NB4 (cell line): ENCODE results near the gene RASA2.
A peak's percentile ranks its signal among the peaks of the same experiment; 100 is the strongest.

ENCODE experiments used
- DNase-seq: peaks from one replicate; pipeline ENCODE4 v3.0.0; 2010; ENCODE audit warnings: low read depth
- H3K4me3 ChIP-seq: one replicate; pipeline ENCODE4 v1.5.1; 2011; ENCODE audit warnings: mild to moderate bottlenecking, low read depth, low read length, moderate library complexity
- MYC ChIP-seq: IDR thresholded peaks from 2 replicates; pipeline ENCODE4 v1.6.1; 2011; ENCODE audit warnings: low read depth, low read length
- POLR2A ChIP-seq: IDR thresholded peaks from 2 replicates; pipeline ENCODE4 v1.6.1; 2011; ENCODE audit warnings: mild to moderate bottlenecking; ENCODE audit not compliant: insufficient read length; ENCODE audit errors: extremely low read depth
- TF ChIP-seq, protein P1 (sequence below): IDR thresholded peaks from 2 replicates; pipeline ENCODE4 v1.6.1; 2011; ENCODE audit warnings: low read depth, low read length
- TF ChIP-seq, protein P2 (sequence below): IDR thresholded peaks from one replicate; pipeline ENCODE4 v1.5.1; 2012; ENCODE audit warnings: low read depth, low read length

Gene RASA2

DNA sequence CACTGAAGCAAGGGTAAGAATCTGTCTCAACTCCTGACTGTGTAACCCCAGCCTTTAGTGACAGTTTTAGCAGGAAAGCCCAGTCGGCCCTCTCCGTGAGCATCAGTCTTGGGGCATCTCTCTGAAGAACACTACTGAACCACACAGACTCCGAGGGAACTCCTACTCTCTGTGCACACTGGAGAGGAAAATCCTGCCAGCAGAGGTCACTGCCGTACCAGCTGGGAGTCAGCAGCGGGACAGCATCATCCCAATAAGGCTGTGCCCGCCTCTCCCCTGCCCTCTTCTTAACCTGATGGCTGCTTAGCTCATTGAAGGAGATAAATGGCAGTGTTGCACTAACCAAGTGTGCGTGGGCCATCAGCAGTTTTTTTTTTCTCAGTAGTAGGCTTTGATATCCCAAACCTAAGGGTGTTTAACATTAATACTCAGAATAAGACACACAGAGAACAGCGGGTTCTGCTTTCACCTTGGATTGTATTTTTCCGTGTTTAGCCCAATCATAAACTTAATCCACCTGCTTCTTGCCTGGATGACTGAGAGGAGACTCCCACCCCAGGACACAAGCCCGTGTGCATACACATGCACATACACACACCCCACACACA lies 26.6 kb upstream of the RASA2 start:
- TF ChIP-seq, protein P1, sequence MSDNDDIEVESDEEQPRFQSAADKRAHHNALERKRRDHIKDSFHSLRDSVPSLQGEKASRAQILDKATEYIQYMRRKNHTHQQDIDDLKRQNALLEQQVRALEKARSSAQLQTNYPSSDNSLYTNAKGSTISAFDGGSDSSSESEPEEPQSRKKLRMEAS, result no peak
- TF ChIP-seq, protein P2, sequence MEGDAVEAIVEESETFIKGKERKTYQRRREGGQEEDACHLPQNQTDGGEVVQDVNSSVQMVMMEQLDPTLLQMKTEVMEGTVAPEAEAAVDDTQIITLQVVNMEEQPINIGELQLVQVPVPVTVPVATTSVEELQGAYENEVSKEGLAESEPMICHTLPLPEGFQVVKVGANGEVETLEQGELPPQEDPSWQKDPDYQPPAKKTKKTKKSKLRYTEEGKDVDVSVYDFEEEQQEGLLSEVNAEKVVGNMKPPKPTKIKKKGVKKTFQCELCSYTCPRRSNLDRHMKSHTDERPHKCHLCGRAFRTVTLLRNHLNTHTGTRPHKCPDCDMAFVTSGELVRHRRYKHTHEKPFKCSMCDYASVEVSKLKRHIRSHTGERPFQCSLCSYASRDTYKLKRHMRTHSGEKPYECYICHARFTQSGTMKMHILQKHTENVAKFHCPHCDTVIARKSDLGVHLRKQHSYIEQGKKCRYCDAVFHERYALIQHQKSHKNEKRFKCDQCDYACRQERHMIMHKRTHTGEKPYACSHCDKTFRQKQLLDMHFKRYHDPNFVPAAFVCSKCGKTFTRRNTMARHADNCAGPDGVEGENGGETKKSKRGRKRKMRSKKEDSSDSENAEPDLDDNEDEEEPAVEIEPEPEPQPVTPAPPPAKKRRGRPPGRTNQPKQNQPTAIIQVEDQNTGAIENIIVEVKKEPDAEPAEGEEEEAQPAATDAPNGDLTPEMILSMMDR, result peak; percentile 73
- no peak overlapping the region for H3K4me3 ChIP-seq
- peak; percentile 83 for DNase-seq

DNA sequence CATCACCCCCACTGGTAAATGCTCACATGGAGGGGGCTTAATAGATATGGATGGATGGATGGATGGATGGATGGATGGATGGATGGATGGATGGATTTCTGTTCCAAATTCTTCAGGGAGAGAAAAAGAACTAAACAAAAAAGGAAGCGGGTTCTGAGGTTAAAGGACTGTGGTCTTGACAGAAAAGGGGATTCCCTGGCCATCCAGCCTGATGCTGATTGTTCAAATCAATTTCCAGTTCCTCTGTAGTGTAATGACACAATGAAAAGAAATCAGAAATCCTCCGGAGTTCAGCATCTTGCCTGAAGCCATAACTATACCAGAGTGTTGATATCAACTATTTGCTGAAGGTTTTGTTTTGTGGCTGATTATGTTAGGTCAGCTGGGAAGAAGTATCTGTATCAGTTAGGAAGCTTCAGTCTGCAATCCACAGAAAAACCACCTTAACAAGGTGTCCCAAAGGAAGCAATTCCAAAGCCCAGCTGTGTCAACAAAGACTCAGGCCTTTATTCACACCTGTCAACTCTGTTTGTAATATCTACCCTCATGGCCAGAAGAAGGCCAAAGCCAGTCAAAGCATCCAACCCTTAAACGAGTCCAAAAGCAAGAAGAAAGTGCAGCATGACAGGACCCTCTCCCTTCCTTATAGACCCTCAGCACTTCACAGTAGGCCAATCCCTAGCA lies 24.5 kb upstream of the RASA2 start:
- DNase-seq, result no peak
- TF ChIP-seq, protein P1, result no peak
- TF ChIP-seq, protein P2, result no peak
- TF ChIP-seq POLR2A, result no peak
- no peak for TF ChIP-seq MYC

DNA sequence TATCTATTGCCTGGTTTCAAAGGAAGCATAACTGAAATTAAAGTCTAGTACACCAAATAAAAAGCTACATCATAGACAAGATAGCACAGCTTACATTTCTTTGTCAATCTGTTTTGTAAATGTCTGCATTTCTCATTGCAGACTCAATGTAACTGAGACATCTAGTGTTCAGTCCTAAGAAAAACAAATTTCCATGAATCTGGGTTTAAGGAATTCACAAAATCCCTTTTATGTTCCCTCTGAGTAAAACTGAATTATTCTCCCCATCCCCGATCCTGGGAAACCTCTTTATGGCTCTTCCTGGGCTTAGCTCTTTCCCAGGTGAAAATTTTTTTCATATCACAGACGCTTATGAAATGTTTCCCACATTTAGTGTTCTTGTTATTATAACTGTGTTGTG lies 21.6 kb upstream of the RASA2 start:
- TF ChIP-seq POLR2A (no peak), MYC (no peak)
- TF ChIP-seq, protein P2, result no peak
- TF ChIP-seq, protein P1, result no peak
- DNase-seq, result no peak
- H3K4me3 ChIP-seq, result no peak overlapping the region

More for the DNA sequence above, 24.5 kb upstream of the RASA2 start:
- no peak overlapping the region for H3K4me3 ChIP-seq

DNA sequence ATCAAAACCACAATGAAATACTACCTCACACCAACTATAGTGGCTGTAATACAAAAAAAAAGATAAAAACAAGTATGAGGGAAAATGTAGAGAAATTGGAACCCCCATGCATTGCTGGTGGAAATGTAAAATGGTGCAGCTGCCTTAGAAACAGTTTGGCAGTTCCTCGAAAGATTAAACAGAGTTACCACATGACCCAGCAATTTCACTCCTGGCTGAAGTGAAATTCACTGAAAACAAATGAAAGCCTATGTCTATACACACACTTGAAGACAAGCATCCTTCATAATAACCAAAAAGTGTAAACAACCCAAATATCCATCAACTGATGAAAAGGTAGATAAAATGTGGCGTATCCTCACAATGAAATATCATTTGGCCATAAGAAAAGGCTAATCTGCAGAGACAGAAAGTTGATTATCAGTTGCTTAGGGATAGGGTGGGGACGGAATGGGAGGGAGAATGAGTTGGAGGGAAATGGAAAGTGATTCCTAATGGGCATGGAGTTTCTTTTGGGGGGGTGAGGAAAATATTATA lies 20.1 kb upstream of the RASA2 start:
- no peak overlapping the region for H3K4me3 ChIP-seq
- no peak for DNase-seq
- TF ChIP-seq POLR2A (no peak), MYC (no peak)
- TF ChIP-seq, protein P1, result no peak
- TF ChIP-seq, protein P2, result no peak

DNA sequence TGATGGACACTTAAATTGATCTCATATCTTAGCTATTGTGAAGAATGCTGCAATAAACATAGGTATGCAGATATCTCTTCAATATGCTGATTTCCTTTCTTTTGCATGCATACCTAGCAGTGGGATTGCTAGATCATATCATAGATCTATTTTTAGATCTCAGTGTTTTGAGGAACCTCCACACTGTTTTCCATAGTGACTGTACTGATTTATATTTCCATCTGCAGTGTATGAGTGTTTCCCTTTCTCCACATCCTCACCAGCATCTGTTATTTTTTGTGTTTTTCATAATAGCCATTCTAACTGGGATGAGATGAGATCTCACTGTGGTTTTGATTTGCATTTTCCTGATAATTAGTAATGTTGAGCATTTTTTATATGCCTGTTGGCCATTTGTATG lies 17.1 kb upstream of the RASA2 start:
- TF ChIP-seq, protein P2, result no peak
- TF ChIP-seq POLR2A (no peak), MYC (no peak)
- TF ChIP-seq, protein P1, result no peak
- no peak for DNase-seq
- H3K4me3 ChIP-seq, result no peak overlapping the region
